AG04449 (cell line): ENCODE data around the gene NDUFA13.

ENCODE experiments used
- CTCF ChIA-PET: fragments of 350-600 bp; formaldehyde crosslinking; extraction: SDS; loops from one replicate; lab custom pipeline; 2021; ENCODE audit warnings: antibody characterized with exemption; lab: Yijun Ruan, JAX
- POLR2A ChIA-PET: fragments of 400-600, 350-600 bp; formaldehyde crosslinking; extraction: SDS; loops from one replicate; lab custom pipeline; 2020; ENCODE audit warnings: antibody characterized with exemption, inconsistent platforms; lab: Yijun Ruan, JAX
- DNase-seq: peaks from one replicate; pipeline ENCODE4 v3.0.0-alpha.2; 2010; ENCODE audit warnings: low read depth, low spot score
- H3K4me3 ChIP-seq: 2 replicates; pipeline ENCODE4 v1.5.1; 2011; ENCODE audit warnings: low read depth, mild to moderate bottlenecking, control low read depth, low read length
- CTCF ChIP-seq: IDR thresholded peaks from one replicate; pipeline ENCODE4 v1.5.1; 2011; ENCODE audit warnings: mild to moderate bottlenecking, moderate library complexity, low read length, control low read depth, inconsistent platforms; ENCODE audit not compliant: insufficient read depth; ENCODE audit errors: missing control alignments

NDUFA13 gene

DNA sequence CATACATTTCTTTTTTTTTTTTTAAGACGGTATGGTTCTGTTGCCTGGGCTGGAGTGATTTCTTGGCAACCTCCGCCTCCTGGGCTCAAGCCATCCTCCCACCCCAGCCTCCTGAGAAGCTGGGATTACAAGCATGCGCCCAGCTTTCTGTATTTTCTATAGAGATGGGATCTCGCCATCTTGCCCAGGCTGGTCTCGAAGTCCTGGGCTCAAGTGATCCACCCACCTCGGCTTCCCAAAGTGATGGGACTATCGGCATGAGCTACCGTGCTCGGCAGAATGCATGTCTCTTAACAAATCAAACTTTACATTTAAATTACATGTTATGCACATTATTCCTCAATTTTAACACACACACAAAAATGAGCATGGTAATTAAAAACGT is 1.2 kb downstream of the NDUFA13 start:
- TF ChIP-seq CTCF = no peak
- POLR2A ChIA-PET = no interaction called here
- DNase-seq = no peak
- H3K4me3 ChIP-seq = no peak overlapping the region
- CTCF ChIA-PET = interaction anchor here (1.2 to 3.5 kb wide), 3 partner anchors 15 to 156 kb away, joined by 3 to 22 read pairs (median 3); no protein-coding TSS in a partner anchor

GRCh38 chr19:19520989-19521388 is 5.0 kb downstream of the NDUFA13 start:
- no peak overlapping the region for H3K4me3 ChIP-seq
- TF ChIP-seq CTCF = no peak
- DNase-seq = no peak
- POLR2A ChIA-PET = no interaction called here
- CTCF ChIA-PET = interaction anchor here (1.3 kb wide), 1 partner anchor 33 kb away, joined by 4 read pairs; no protein-coding TSS in a partner anchor

DNA sequence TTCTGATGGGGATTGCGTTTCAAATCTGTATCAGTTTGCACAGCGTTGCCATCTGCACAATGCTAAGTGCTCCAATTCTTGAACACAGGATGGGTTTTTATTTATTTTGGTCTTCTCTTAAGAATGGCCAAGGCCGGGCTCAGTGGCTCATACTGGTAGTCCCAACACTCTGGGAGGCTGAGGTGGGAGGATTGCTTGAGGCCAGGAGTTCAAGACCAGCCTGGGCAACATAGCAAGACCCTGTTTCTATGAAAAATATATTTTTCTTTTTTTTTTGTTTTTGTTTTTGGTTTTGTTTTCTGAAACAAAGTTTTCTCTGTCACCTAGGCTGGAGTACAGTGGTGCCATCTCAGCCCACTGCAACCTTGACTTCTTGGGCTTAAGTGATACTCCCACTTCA is 7.2 kb downstream of the NDUFA13 start:
- H3K4me3 ChIP-seq = no peak overlapping the region
- POLR2A ChIA-PET = no interaction called here
- CTCF ChIA-PET = interaction anchor here (1.2 kb wide), 1 partner anchor 9 kb away, joined by 3 read pairs; no protein-coding TSS in a partner anchor
- no peak for TF ChIP-seq CTCF
- DNase-seq = no peak

DNA sequence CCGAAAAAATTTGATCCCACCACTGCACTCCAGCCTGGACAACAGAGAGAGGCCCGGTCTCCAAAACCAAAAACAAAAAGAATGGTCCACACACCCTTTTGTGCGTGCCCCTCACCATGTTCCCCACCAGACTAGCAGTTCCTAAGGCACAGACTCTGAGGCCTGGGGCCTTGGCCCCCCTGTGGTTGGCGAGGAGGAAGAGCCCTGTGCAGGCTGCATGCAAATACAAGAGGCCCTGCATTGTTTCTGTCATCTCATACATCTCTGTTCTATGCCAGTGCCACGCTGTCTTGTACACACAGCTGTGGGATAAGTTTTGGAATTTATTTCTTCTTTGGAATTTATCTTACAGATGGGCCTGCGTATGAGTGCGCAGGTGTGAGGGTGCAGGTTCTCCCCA is 8.0 kb downstream of the NDUFA13 start:
- TF ChIP-seq CTCF = no peak
- ChIA-PET POLR2A (no interaction called here), CTCF (interaction anchor here (0.7 to 1.2 kb wide), 2 partner anchors 8 to 120 kb away, joined by 3 read pairs; no protein-coding TSS in a partner anchor)
- DNase-seq = no peak
- no peak overlapping the region for H3K4me3 ChIP-seq

DNA sequence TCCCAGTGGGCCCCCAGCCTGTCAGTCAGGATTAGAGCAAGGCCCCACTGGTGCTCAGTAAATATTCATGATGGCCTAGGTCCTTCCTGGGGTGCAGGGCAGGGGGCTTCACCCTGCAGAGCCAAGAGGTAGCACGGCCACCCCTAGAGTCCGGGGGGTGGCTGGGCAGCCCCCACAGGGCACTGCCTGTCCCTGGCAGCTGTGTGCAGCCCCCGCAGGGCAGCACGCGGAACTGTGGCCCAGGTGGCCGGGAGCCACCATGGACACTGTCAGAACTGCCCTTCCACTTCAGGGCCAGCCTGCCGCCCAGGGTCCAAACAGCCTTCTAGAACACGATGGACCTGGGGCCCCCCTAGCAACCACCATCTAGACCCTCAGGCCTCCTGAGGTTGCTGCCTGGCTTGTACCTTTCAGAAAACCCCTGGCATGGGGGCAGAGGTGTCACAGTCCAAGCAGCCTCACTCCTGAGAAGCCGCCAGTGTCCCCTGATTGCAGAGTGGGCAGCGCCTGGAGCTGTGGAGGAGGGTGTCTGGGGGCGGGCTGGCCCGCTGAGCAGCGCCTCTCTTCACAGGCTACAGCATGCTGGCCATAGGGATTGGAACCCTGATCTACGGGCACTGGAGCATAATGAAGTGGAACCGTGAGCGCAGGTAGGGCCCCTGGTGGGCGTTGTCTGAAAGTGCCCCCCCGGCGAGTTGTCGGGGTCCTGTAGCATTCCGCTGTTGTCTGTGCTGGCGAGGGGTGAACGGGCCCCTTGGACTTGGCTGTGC is 9.8 kb downstream of the NDUFA13 start:
- no peak for DNase-seq
- CTCF ChIA-PET = interaction anchor here (1.7 to 8.6 kb wide), 2 partner anchors 26 to 118 kb away, joined by 7 to 142 read pairs; partner anchors contain the start of gene GMIP
- TF ChIP-seq CTCF = no peak
- POLR2A ChIA-PET = no interaction called here
- no peak overlapping the region for H3K4me3 ChIP-seq

- ChIA-PET POLR2A (no interaction called here), CTCF (interaction anchor here (8.6 to 12.9 kb wide), 2 partner anchors 25 to 120 kb away, joined by 142 to 279 read pairs; partner anchors contain the start of gene GMIP)
- no peak for TF ChIP-seq CTCF
- no peak for DNase-seq
- no peak overlapping the region for H3K4me3 ChIP-seq
Observed at GRCh38 chr19:19526581-19527370, 10.8 kb downstream of the NDUFA13 start.
